ENCODE measurements around the gene SF1. TPM values are rescaled to one million over a fixed set of nuclear protein-coding genes. Genes with fewer than 3 reads are reported as not detected.

SF1 gene
- total RNA-seq, 2 experiments from 2014 or later: 1,632 to 1,657 TPM

GRCh38 chr11:64777449-64778222, 706 bp downstream of the SF1 start:
- peak overlapping the region; percentile 92 for H3K27ac Mint-ChIP-seq
- intact Hi-C loops (cut with DNase I, micrococcal nuclease): loop anchor here (1.0 to 10.0 kb wide), 6 partner anchors 10 to 100 kb away; partner anchors contain the start of genes RASGRP2 (in 2 of the 2), EHD1 (in 1 of the 2) and MEN1 (in 1 of the 2)
- H3K36me3 Mint-ChIP-seq (ENCODE audit: low read depth): peaks cover 60% of the 10 kb centered on the region
- H3K4me1 ChIP-seq (ENCODE audit: insufficient read depth, low read length): peaks cover 63% of the 10 kb centered on the region
- peak overlapping the region; percentile 56 to 94 for H3K27ac ChIP-seq (ENCODE audit: low read depth in 1 of 2, low read length in 2 of 2)
- peak overlapping the region; percentile 74 for H3K4me3 ChIP-seq (ENCODE audit: low read length)
- no peaks in the 10 kb centered on the region for H3K9me3 Mint-ChIP-seq
- DNase-seq (peak; percentile 56 to 95 (median 82)), ATAC-seq (ENCODE audit: poor library complexity) (peak; percentile 2)
- ChIA-PET POLR2A (interaction anchor here (0.6 to 11.6 kb wide), 25 partner anchors 10 to 1922 kb away, joined by 3 to 596 read pairs (median 9); partner anchors contain the start of genes CDC42BPG, FAU, MALAT1 and MAP4K2), CTCF (interaction anchor here (4.1 kb wide), 1 partner anchor 34 kb away, joined by 28 read pairs; the partner anchor contains the start of gene RASGRP2)
- H3K4me1 Mint-ChIP-seq (ENCODE audit: low read depth): peaks cover 81% of the 10 kb centered on the region
- H3K4me3 Mint-ChIP-seq: peak overlapping the region; percentile 95
- H3K9me3 ChIP-seq (ENCODE audit: control insufficient read depth in 1 of 2, insufficient read depth in 1 of 2, low read length in 2 of 2): no peaks in the 10 kb centered on the region
- TF ChIP-seq, protein P1, sequence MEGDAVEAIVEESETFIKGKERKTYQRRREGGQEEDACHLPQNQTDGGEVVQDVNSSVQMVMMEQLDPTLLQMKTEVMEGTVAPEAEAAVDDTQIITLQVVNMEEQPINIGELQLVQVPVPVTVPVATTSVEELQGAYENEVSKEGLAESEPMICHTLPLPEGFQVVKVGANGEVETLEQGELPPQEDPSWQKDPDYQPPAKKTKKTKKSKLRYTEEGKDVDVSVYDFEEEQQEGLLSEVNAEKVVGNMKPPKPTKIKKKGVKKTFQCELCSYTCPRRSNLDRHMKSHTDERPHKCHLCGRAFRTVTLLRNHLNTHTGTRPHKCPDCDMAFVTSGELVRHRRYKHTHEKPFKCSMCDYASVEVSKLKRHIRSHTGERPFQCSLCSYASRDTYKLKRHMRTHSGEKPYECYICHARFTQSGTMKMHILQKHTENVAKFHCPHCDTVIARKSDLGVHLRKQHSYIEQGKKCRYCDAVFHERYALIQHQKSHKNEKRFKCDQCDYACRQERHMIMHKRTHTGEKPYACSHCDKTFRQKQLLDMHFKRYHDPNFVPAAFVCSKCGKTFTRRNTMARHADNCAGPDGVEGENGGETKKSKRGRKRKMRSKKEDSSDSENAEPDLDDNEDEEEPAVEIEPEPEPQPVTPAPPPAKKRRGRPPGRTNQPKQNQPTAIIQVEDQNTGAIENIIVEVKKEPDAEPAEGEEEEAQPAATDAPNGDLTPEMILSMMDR (IDR thresholded peaks at IDR 0.05): no peak
- H3K27me3 ChIP-seq (ENCODE audit: control insufficient read depth in 1 of 2, insufficient read depth in 2 of 2, low read length in 2 of 2): no peaks in the 10 kb centered on the region
- peaks cover 48% of the 10 kb centered on the region for H3K36me3 ChIP-seq (ENCODE audit: insufficient read depth, low read length)
- H3K27me3 Mint-ChIP-seq: no peaks in the 10 kb centered on the region

GRCh38 chr11:64776875-64777274, 1.5 kb downstream of the SF1 start:
- Histone ChIP-seq H3K4me3 (ENCODE audit: low read length) (peak overlapping the region; percentile 74), H3K27me3 (ENCODE audit: control insufficient read depth in 1 of 2, insufficient read depth in 2 of 2, low read length in 2 of 2) (no peaks in the 10 kb centered on the region), H3K27ac (ENCODE audit: low read depth in 1 of 2, low read length in 2 of 2) (peak overlapping the region; percentile 21 to 56), H3K9me3 (ENCODE audit: control insufficient read depth in 1 of 2, insufficient read depth in 1 of 2, low read length in 2 of 2) (no peaks in the 10 kb centered on the region), H3K36me3 (ENCODE audit: insufficient read depth, low read length) (peaks cover 55% of the 10 kb centered on the region), H3K4me1 (ENCODE audit: insufficient read depth, low read length) (peaks cover 66% of the 10 kb centered on the region)
- H3K9me3 Mint-ChIP-seq: no peaks in the 10 kb centered on the region
- H3K4me1 Mint-ChIP-seq (ENCODE audit: low read depth): peaks cover 85% of the 10 kb centered on the region
- peaks cover 68% of the 10 kb centered on the region for H3K36me3 Mint-ChIP-seq (ENCODE audit: low read depth)
- intact Hi-C loops (cut with DNase I, micrococcal nuclease): loop anchor here (1.0 to 10.0 kb wide), 4 partner anchors 10 to 100 kb away; partner anchors contain the start of genes EHD1 (in 1 of the 2) and RASGRP2 (in 1 of the 2)
- peak overlapping the region; percentile 92 for H3K27ac Mint-ChIP-seq
- ATAC-seq (ENCODE audit: poor library complexity): no peak
- DNase-seq: peak in 2 of 14 experiments; percentile 23 to 34
- POLR2A ChIA-PET: interaction anchor here (0.6 to 11.6 kb wide), 9 partner anchors 12 to 591 kb away, joined by 3 to 596 read pairs (median 4); partner anchors contain the start of genes MAP4K2, MEN1, PYGM and RASGRP2
- TF ChIP-seq, protein P1 (IDR thresholded peaks at IDR 0.05): no peak
- CTCF ChIA-PET: interaction anchor here (0.5 to 4.1 kb wide), 4 partner anchors 9 to 572 kb away, joined by 3 to 28 read pairs (median 4); partner anchors contain the start of genes CDC42BPG and RASGRP2
- H3K27me3 Mint-ChIP-seq: no peaks in the 10 kb centered on the region
- peak overlapping the region; percentile 95 for H3K4me3 Mint-ChIP-seq

- H3K27me3 ChIP-seq (ENCODE audit: control insufficient read depth in 1 of 2, insufficient read depth in 2 of 2, low read length in 2 of 2): no peaks in the 10 kb centered on the region
- Mint-ChIP-seq H3K27me3 (no peaks in the 10 kb centered on the region), H3K9me3 (no peaks in the 10 kb centered on the region), H3K36me3 (ENCODE audit: low read depth) (peaks cover 72% of the 10 kb centered on the region), H3K27ac (peak overlapping the region; percentile 92), H3K4me3 (peak overlapping the region; percentile 95), H3K4me1 (ENCODE audit: low read depth) (peaks cover 89% of the 10 kb centered on the region)
- TF ChIP-seq, protein P1 (IDR thresholded peaks at IDR 0.05): no peak
- H3K36me3 ChIP-seq (ENCODE audit: insufficient read depth, low read length): peaks cover 59% of the 10 kb centered on the region
- ATAC-seq (ENCODE audit: poor library complexity) (no peak), DNase-seq (peak in 1 of 14 experiments; percentile 12)
- H3K27ac ChIP-seq (ENCODE audit: low read depth in 1 of 2, low read length in 2 of 2): peak overlapping the region in 1 of 2 donors; percentile 21
- peak overlapping the region; percentile 74 for H3K4me3 ChIP-seq (ENCODE audit: low read length)
- H3K9me3 ChIP-seq (ENCODE audit: control insufficient read depth in 1 of 2, insufficient read depth in 1 of 2, low read length in 2 of 2): no peaks in the 10 kb centered on the region
- POLR2A ChIA-PET: interaction anchor here (0.9 to 11.6 kb wide), 7 partner anchors 11 to 341 kb away, joined by 3 to 596 read pairs (median 4); partner anchors contain the start of genes MAP4K2, MEN1, PYGM and RASGRP2
- CTCF ChIA-PET: interaction anchor here (0.5 to 4.1 kb wide), 5 partner anchors 8 to 572 kb away, joined by 3 to 28 read pairs (median 5); partner anchors contain the start of genes CDC42BPG and RASGRP2
- intact Hi-C loops (cut with DNase I, micrococcal nuclease): loop anchor here (5.0 to 10.0 kb wide), 3 partner anchors 34 to 101 kb away; partner anchors contain the start of genes EHD1 (in 1 of the 2) and RASGRP2 (in 1 of the 2)
- H3K4me1 ChIP-seq (ENCODE audit: insufficient read depth, low read length): peaks cover 71% of the 10 kb centered on the region
Observed at GRCh38 chr11:64776425-64776824, 1.9 kb downstream of the SF1 start.

Data from CD4-positive, alpha-beta T cell (primary cell).